ENCODE results near the gene PTGFRN. TPM values are rescaled to one million over a fixed set of nuclear protein-coding genes. Genes with fewer than 3 reads are reported as not detected.

The PTGFRN gene
- total RNA-seq, 4 donors from 2014 or later = 4.7 to 16.1 (median 14.6) TPM

- no peak for TF ChIP-seq CTCF (IDR thresholded peaks at IDR 0.05; ENCODE audit: low read depth)
These were observed 106.0 kb downstream of the PTGFRN start for GRCh38 chr1:117015724-117016123.

GRCh38 chr1:117017062-117017461 lies 107.3 kb downstream of the PTGFRN start:
- TF ChIP-seq CTCF (IDR thresholded peaks at IDR 0.05; ENCODE audit: low read depth) = no peak

GRCh38 chr1:117017648-117018047 lies 107.9 kb downstream of the PTGFRN start:
- TF ChIP-seq CTCF (IDR thresholded peaks at IDR 0.05; ENCODE audit: low read depth) = no peak

DNA sequence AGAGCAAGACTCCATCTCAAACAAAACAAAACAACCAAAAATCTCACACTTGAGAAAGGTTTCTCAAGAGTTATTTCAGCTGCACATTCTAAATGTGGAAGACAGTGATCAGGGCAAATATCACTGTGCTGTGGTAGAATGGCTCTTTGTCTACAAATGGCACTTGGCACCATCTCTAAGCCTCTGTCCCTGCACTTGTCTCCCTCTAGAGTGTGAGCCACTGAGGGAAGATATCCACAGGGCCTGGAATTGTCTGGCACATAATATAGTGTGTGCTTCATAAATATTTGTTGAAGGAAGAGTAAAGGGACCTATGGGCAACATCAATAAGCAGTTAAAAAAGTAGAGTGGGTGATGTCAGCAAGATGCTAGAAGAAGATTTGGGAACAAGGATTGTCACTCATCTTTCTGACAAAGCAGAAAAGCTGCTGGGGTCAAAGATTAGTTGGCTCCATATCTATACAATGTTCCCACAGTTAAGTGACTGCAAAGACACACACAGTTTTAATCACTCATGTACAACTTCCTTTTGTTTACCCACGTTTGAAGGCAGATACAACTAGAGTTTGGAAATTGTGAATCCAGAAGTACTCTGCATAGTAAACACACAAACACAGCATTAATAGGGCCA lies 110.9 kb downstream of the PTGFRN start:
- TF ChIP-seq CTCF (IDR thresholded peaks at IDR 0.05; ENCODE audit: low read depth) = no peak

- no peak for TF ChIP-seq CTCF (IDR thresholded peaks at IDR 0.05; ENCODE audit: low read depth)
These were observed 112.4 kb downstream of the PTGFRN start for GRCh38 chr1:117022114-117022513.

GRCh38 chr1:117025568-117025967 lies 115.9 kb downstream of the PTGFRN start:
- no peak for TF ChIP-seq CTCF (IDR thresholded peaks at IDR 0.05; ENCODE audit: low read depth)

DNA sequence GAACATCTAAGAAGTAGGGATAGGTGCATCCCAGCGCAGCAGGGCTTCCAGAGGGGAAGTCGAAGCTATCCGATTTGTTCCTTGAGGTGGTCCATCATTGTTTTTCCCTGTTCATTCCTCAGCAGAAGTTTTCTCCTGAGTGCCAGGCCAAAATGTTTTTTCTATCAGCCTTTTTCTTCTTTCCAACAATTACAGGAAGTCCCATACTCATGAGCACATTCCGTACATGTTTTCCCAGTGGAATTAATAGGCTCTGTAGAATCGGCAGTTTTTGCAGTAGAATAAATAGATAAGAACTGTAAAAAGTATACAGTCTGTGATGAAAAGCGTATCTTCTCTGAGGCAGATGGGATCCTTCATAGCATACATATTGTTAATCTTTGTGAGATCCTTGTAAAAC lies 116.6 kb downstream of the PTGFRN start:
- TF ChIP-seq CTCF (IDR thresholded peaks at IDR 0.05; ENCODE audit: low read depth) = no peak
